Fibroblast of the aortic adventitia (primary cell): ENCODE measurements around the gene AUTS2. TPM values are rescaled to one million over a fixed set of nuclear protein-coding genes. Genes with fewer than 3 reads are reported as not detected.

Experiments used
- DNase-seq: peaks from one replicate; pipeline ENCODE4 v3.0.0-alpha.2; 2010; ENCODE audit warnings: low read depth
- H3K4me3 ChIP-seq: 2 replicates; pipeline ENCODE4 v1.5.1; 2011; ENCODE audit warnings: low read depth, mild to moderate bottlenecking, control low read depth, low read length, moderate library complexity
- total RNA-seq: library from RNA; depleted of rRNA; stranded (reverse); fragments of >200 nt; gene quantifications from 2 replicates; pipeline ENCODE4 v1.2.3, GENCODE V29; 2012; ENCODE audit warnings: low replicate concordance
- TF ChIP-seq, protein P1 (sequence below): IDR thresholded peaks from 2 replicates; pipeline ENCODE4 v1.5.1; 2011; ENCODE audit warnings: mild to moderate bottlenecking, low read length, control low read depth, inconsistent platforms; ENCODE audit not compliant: insufficient read depth

AUTS2 gene
- total RNA-seq, 1 donor = 10.7 TPM

DNA sequence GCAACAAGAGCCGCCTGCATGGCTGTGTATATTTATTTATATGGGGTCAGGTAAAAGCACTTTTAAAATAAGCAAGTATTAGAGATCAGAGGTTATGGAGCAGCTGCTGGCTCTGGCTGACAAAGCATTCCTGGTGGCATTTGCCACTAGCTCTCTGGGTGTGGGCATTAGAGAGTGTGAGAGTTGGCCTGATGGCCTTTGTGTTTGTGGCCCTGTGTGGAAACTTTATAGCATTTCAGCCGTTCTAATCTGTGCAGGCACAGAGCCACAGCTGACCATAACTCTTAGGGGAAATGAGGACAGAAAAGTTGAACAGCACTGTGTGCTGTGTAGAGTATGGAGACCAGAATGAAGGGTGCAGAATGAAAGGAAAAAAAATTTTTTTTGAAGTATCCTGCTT, 118.9 kb downstream of the AUTS2 start:
- TF ChIP-seq, protein P1, sequence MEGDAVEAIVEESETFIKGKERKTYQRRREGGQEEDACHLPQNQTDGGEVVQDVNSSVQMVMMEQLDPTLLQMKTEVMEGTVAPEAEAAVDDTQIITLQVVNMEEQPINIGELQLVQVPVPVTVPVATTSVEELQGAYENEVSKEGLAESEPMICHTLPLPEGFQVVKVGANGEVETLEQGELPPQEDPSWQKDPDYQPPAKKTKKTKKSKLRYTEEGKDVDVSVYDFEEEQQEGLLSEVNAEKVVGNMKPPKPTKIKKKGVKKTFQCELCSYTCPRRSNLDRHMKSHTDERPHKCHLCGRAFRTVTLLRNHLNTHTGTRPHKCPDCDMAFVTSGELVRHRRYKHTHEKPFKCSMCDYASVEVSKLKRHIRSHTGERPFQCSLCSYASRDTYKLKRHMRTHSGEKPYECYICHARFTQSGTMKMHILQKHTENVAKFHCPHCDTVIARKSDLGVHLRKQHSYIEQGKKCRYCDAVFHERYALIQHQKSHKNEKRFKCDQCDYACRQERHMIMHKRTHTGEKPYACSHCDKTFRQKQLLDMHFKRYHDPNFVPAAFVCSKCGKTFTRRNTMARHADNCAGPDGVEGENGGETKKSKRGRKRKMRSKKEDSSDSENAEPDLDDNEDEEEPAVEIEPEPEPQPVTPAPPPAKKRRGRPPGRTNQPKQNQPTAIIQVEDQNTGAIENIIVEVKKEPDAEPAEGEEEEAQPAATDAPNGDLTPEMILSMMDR = no peak
- DNase-seq = no peak
- H3K4me3 ChIP-seq = no peak overlapping the region

DNA sequence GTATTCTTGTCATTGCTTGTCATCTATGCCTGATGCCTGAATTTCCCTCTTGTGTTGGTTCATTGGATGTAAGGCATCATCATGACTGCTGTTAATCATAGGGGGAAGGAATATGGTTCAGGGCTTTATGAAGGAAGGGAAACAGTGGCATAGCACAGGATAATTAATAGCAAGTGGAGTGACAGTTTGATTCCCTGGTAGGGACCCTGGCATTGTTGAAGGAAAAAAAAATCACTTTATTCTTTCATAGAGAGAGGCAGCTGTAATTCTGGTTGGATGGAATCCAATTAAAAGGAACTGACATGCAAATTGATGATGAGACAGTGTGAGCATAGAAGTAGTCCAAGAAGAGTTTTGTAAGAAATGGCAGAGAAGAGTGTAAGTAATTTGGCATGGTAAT, 121.4 kb downstream of the AUTS2 start:
- TF ChIP-seq, protein P1 = no peak
- no peak for DNase-seq
- no peak overlapping the region for H3K4me3 ChIP-seq

DNA sequence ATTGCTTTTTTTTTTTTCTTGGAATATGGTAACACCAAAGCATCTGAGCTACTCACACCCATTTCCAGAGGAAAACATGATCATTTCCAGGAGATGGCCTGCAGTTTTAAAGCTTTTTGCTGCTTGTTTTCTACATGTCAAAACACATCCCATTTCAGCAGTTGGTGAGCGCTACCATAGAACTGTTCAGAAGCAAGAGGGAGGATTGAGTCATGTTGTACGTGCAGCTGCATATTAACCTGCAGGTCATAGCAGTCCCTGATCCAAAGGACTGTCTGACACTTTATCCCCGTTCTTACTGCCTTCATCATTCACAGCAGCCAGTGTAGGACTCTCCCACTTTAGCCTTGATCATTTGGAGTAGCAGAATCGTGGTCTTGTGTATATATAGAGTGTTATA, 124.6 kb downstream of the AUTS2 start:
- TF ChIP-seq, protein P1 = no peak
- no peak overlapping the region for H3K4me3 ChIP-seq
- no peak for DNase-seq

DNA sequence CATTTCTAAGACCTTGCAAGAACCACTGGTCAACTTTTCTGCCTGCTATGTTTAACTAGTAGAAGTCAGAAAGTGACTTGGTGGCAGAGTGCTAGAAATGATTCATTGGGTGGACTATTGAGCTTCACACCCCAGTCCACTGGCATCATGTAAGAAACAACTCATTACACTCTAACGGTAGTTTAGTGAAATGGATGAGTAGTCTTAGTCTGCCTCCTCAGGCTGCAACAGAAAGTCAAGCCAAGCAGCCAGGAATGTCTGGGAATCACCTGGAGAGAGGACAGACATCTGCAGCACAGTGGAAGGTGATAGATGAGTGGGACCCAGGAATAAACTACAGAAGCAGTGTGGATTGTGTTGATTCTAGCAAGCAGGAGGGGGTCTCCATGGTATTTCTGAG, 125.4 kb downstream of the AUTS2 start:
- TF ChIP-seq, protein P1 = no peak
- H3K4me3 ChIP-seq = no peak overlapping the region
- no peak for DNase-seq

DNA sequence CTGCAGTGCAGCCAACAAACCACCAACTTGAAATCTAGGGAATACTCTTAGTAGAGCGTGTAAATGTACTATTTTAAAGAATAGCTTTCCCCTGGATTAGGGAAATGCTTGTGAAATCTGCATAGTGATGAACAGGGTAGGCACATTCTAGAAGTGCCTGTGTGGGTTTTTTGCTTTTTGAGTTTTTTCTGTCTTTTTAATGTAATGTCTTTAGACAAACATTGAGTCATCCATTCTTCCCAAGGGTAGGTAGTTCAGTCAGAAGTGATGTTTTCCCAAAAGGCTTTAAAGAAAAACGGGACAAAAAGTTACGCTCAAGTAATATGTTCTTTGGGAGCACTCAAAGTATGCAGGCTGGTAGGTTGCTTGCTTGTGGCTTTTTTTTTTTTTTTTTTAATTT, 130.0 kb downstream of the AUTS2 start:
- DNase-seq = peak; percentile 33

DNA sequence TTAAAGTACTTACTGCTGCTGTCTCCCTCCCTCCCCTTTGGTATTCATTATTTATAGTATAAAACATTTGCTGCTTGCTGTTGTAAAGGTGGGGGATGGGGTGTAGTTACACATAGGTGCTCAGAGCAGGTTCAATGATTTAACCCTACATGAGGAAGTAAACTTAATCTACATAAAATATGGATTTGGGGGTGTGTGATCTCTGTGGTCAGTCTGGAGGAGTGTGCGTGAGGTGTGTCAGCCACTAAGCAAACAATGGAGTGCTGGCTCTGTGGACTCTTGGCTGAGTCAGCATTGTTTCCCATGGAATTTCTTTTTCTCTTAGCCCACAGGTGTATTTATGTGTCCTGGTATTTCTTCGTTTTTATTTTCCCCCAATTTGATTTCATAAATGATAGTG, 133.9 kb downstream of the AUTS2 start:
- H3K4me3 ChIP-seq = no peak overlapping the region
- TF ChIP-seq, protein P1 = no peak
- DNase-seq = peak; percentile 10

More for the DNA sequence above, 130.0 kb downstream of the AUTS2 start:
- no peak overlapping the region for H3K4me3 ChIP-seq
- TF ChIP-seq, protein P1 = no peak

DNA sequence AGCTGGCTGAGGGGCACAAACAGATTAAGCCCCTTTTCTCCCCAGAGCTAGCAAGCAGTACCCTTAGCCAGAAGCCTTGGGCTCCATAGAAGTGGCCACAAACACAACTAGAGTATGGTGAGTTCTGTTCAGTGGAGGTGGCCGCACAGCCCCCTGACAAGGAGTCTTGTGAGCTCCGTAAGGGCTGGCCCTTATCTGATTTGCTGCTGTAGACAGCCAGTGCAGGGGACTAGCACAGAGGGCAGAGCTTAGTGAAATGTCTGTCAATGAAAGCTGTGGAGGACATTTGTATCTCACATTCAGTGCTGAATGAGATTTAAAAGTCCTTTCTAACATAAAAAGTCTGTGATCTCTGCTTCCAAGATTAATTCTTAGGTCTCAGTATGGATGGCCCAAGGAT, 137.3 kb downstream of the AUTS2 start:
- H3K4me3 ChIP-seq = no peak overlapping the region
- TF ChIP-seq, protein P1 = no peak
- DNase-seq = no peak
